GM12892 (cell line): Measurements from ENCODE around the gene LDAH.

Experiments used
- DNase-seq: peaks from one replicate; pipeline ENCODE4 v3.0.0; 2011; ENCODE audit not compliant: insufficient read length
- FAIRE-seq: peaks from 2 replicates; lab custom pipeline; 2011; peaks lifted over from hg19 to GRCh38; lab: Jason Lieb, UNC
- POLR2A ChIP-seq: IDR thresholded peaks from 2 replicates; pipeline ENCODE4 v1.6.1; 2011; ENCODE audit warnings: low read depth, low read length, control low read depth
- POLR2AphosphoS5 ChIP-seq: IDR thresholded peaks from 2 replicates; pipeline ENCODE4 v1.6.1; 2011; ENCODE audit warnings: low read depth, low read length, control low read depth
- TAF1 ChIP-seq: IDR thresholded peaks from 2 replicates; pipeline ENCODE4 v1.6.1; 2011; ENCODE audit warnings: low read depth, mild to moderate bottlenecking, control low read depth, low read length, borderline replicate concordance

Gene LDAH

GRCh38 chr2:20670315-20671035 is 152.4 kb downstream of the LDAH start:
- FAIRE-seq = no peak
- TF ChIP-seq POLR2AphosphoS5 (no peak), TAF1 (no peak)
- DNase-seq = no peak

- TF ChIP-seq TAF1 = no peak
- no peak for TF ChIP-seq POLR2A
- TF ChIP-seq POLR2AphosphoS5 = no peak
- DNase-seq (no peak), FAIRE-seq (no peak)
Measured at GRCh38 chr2:20669562-20670314, 153.2 kb downstream of the LDAH start.

- TF ChIP-seq POLR2AphosphoS5 (no peak), POLR2A (no peak), TAF1 (no peak)
- FAIRE-seq (no peak), DNase-seq (no peak)
Measured at GRCh38 chr2:20668871-20669475, 153.9 kb downstream of the LDAH start.

- TF ChIP-seq TAF1 = no peak
- no peak for TF ChIP-seq POLR2AphosphoS5
- TF ChIP-seq POLR2A = no peak
- DNase-seq (no peak), FAIRE-seq (peak; percentile 9)
Measured at GRCh38 chr2:20668451-20668850, 154.4 kb downstream of the LDAH start.

- TF ChIP-seq TAF1 (no peak), POLR2A (no peak), POLR2AphosphoS5 (no peak)
- DNase-seq (no peak), FAIRE-seq (no peak)
Measured at GRCh38 chr2:20667531-20668401, 155.1 kb downstream of the LDAH start.

- DNase-seq (no peak), FAIRE-seq (no peak)
- TF ChIP-seq TAF1 (no peak), POLR2A (no peak), POLR2AphosphoS5 (no peak)
Measured at GRCh38 chr2:20667151-20667530, 155.8 kb downstream of the LDAH start.

- no peak for TF ChIP-seq POLR2AphosphoS5
- no peak for TF ChIP-seq POLR2A
- no peak for TF ChIP-seq TAF1
- FAIRE-seq = no peak
- peak; percentile 69 for DNase-seq
Measured at GRCh38 chr2:20666304-20667150, 156.4 kb downstream of the LDAH start, which contains the start of gene GDF7. Gene GDF7 (plus strand): TSS chr2:20667144. CDS start chr2:20667240, 96 bp downstream.

- TF ChIP-seq POLR2A (no peak), POLR2AphosphoS5 (no peak), TAF1 (no peak)
- FAIRE-seq (no peak), DNase-seq (no peak)
Measured at GRCh38 chr2:20666005-20666303, 156.9 kb downstream of the LDAH start.

GRCh38 chr2:20665243-20666004 is 157.5 kb downstream of the LDAH start:
- FAIRE-seq (no peak), DNase-seq (no peak)
- TF ChIP-seq TAF1 (no peak), POLR2A (no peak), POLR2AphosphoS5 (no peak)

GRCh38 chr2:20664431-20665242 is 158.3 kb downstream of the LDAH start:
- FAIRE-seq = no peak
- no peak for DNase-seq
- TF ChIP-seq TAF1 (no peak), POLR2AphosphoS5 (no peak), POLR2A (no peak)
